Medulla oblongata (tissue), 1 donor: ENCODE results near the gene MGAM2.
A peak's percentile ranks its signal among the peaks of the same experiment; 100 is the strongest.
"Not testable (repeated sequence)": the region's sequence is repeated elsewhere in the genome, so short reads cannot be mapped to it uniquely, and the experiment has no call there.

Experiments
- DNase-seq: peaks from one replicate; pipeline ENCODE4 v3.0.0-alpha.2; 2015; ENCODE audit errors: extremely low spot score

The MGAM2 gene

GRCh38 chr7:142111499-142111898 is at the start of gene MGAM2:
Gene MGAM2, plus strand, starts transcription at chr7:142111718. Its CDS starts 5,156 bp downstream, at chr7:142116874.
- DNase-seq: peak; percentile 13

- no peak for DNase-seq
Measured at GRCh38 chr7:142063551-142064442, 47.7 kb upstream of the MGAM2 start.

GRCh38 chr7:142066536-142066935 is 45.0 kb upstream of the MGAM2 start:
- no peak for DNase-seq

GRCh38 chr7:142077762-142078161 is 33.8 kb upstream of the MGAM2 start:
- no peak for DNase-seq

- no peak for DNase-seq
Measured at GRCh38 chr7:142083605-142084004, 27.9 kb upstream of the MGAM2 start.

- DNase-seq: no peak
Measured at GRCh38 chr7:142085428-142085827, 26.1 kb upstream of the MGAM2 start.

GRCh38 chr7:142088022-142088714 is 23.4 kb upstream of the MGAM2 start:
- DNase-seq: peak; percentile 69

GRCh38 chr7:142089035-142089434 is 22.5 kb upstream of the MGAM2 start:
- no peak for DNase-seq

- no peak for DNase-seq
Measured at GRCh38 chr7:142091961-142092360, 19.6 kb upstream of the MGAM2 start.

GRCh38 chr7:142094861-142095260 is 16.7 kb upstream of the MGAM2 start:
- DNase-seq: no peak

- no peak for DNase-seq
Measured at GRCh38 chr7:142097571-142097970, 13.9 kb upstream of the MGAM2 start.

- DNase-seq: no peak
Measured at GRCh38 chr7:142098004-142098403, 13.5 kb upstream of the MGAM2 start.

- not testable (repeated sequence) for DNase-seq
Measured at GRCh38 chr7:142099347-142099746, 12.2 kb upstream of the MGAM2 start.

- DNase-seq: no peak
Measured at GRCh38 chr7:142100634-142101033, 10.9 kb upstream of the MGAM2 start.

GRCh38 chr7:142101794-142102193 is 9.7 kb upstream of the MGAM2 start:
- DNase-seq: not testable (repeated sequence)

GRCh38 chr7:142104550-142105527 is 6.7 kb upstream of the MGAM2 start:
- DNase-seq: peak; percentile 22

GRCh38 chr7:142108728-142109505 is 2.6 kb upstream of the MGAM2 start:
- no peak for DNase-seq

GRCh38 chr7:142110098-142110497 is 1.4 kb upstream of the MGAM2 start:
- DNase-seq: no peak

GRCh38 chr7:142110638-142111037 is 880 bp upstream of the MGAM2 start:
- no peak for DNase-seq

- DNase-seq: no peak
Measured at GRCh38 chr7:142112086-142112485, 568 bp downstream of the MGAM2 start.

GRCh38 chr7:142114207-142114606 is 2.7 kb downstream of the MGAM2 start:
- DNase-seq: no peak
